GM18502 (cell line): ENCODE results near the gene PPT2.
A peak's percentile ranks its signal among the peaks of the same experiment; 100 is the strongest.
"Not testable (repeated sequence)": the region's sequence is repeated elsewhere in the genome, so short reads cannot be mapped to it uniquely, and the experiment has no call there.

Experiments
- ATAC-seq: cut with Tn5 transposase; IDR thresholded peaks from one replicate; pipeline ENCODE4 v1.9.1; 2021; ENCODE audit warnings: mild to moderate bottlenecking; ENCODE audit not compliant: unreplicated experiment, poor library complexity

Gene PPT2

DNA sequence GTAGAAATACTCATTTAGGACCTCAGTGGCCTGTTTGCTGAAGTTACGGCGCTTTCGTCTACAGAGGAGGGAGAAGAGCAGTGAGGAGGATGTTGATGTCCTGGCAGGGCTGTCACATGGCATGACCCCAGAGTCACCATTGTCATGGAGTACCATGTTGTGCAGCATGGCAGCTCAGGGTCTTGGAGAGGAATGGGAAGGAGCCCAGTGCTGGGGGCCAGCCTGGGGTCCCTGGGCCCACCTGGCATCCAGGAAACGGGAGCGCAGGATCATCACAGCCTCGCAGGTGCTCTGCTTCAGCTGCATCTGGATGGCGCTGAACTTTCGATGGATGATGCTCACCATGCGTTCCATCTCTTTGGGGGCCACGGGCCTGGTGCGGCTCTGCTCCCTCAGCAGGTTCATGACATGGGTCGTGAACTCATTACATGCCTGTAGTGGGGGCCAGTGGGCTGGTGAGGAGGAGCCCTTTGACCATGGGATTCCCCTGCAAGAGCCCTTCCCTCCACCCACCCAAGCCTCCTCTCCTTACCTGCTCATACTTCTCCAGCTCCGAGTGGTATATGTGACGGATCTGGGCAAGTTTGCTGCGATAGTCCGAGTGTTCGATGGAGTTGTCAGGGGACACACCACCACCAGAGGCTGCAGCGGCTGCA lies 33.9 kb downstream of the PPT2 start:
- ATAC-seq, result not testable (repeated sequence)

DNA sequence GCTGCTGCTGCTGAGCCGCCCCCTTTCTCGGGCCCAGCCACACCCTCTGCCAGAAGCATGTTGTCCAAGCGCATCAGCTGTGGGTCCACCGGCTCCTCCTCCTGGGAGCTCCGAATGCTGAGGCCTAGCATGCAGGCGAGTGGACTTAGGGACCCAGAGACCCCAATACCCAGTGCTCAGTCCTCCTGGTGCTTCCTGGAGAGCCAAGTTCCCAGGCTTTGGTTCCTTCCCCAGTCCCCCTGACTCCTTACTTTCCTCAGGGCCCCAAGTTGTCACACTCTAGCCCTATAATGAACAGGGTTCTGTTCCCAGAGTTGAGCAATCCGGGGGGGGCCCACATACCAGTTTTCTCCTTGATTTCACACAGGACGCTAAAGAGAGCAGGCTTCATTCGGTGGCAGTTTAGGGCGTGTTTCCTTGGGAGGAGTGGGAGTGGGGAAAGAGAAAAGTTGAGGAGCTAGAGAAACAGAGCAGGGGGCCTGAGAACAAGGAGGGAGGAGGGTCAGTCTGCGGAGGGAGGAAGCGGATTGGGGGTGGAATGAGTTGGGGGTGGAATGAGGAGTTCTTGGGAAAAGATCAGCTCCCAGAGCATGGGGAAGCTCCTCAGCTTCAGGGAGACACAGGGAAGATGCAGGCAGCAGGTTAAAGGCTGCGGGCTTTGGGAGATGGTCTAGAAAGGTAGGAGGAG lies 34.6 kb downstream of the PPT2 start:
- ATAC-seq, result no peak

DNA sequence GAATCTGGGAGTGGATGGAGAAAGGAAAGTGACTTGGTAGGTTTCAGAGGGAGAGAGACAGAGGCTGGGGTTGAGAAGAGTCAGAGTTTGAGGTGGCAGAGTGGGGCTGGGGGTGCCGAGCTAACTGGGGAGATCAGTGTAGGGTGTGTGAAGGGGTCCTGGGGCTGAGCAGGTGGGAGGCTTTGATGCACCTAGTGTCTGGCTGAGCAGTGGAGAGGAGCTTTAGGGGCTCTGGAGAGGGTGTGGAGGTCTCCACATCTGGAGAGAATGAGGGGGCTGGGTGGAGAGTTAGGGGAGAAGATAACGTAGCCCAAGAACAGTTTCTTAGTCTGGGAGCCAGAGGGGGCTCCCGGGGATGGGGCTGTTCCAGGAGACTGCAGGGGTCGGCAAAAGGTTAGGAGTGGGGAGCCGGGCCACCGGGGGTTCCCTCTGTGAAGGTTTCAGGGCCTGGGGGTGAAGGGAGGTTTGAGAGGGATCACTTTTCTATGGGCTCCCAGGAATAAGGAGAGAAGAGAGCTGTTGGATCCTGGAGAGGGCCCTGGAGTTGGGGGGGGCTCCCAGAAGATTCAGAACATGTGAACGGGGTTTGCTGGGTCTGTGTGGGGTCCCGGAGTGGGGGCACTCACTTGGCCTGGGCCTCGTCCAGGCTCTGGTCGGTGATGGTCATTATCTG lies 35.3 kb downstream of the PPT2 start:
- no peak for ATAC-seq

DNA sequence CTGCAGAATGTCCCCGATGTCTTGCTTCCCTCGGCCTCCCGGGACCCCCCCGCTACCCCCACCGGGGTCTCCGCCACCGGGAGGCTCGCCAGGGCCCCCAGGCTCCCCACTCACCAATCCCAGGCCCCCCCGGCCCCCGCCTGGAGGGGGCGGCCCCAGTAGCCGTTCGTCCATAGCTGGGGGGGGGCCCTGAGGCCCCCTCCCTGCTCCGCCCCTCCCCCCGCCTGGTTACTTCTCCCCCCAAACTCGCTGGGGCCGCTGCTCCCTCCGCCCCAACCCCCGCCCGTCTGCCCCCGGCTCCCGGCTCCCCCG lies 35.8 kb downstream of the PPT2 start:
- no peak for ATAC-seq

DNA sequence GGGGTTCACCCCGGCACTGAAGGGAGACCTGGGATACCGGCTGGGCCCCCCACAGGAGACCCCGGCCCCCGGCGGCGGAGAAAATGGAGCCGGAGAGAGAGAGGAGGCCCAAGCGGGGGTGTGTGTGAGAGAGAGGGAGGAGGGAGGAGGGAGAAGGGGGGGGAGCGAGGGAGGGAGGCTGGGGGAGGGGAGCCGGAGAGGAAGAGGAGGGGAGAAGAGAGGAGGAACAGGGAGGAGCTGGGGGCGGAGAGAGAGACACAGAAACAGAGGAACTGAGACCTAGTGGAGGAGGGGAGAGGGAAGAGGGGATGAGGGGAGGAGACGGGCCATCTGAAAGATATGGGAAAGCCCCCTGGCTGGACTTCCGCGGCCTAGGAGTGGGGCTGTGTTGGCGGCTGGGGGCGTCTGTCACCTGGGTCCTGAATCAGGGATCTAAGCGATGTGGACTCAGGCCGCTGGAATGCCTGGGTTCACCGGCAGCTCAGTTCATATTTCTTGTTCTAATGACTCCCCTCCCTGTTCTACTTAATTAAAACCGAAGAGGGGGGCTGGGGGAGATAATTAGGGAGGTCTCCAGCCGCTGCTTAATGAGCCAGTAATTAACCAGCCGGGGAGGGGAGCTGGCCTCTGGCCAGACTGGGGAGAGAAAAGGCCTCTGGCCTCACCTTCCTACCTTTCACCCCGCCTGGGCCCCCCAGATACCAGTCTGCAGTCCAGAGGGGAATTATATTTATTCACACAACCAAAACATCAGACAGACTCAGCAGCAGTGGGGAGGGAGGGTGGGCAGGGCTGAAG lies 36.3 kb downstream of the PPT2 start, which contains the start of gene PBX2:
Gene PBX2 (minus strand): TSS at position 149 of the 798 bp plus-strand sequence. CDS start 287 bp downstream, outside the sequence.
- peak; percentile 50 for ATAC-seq

DNA sequence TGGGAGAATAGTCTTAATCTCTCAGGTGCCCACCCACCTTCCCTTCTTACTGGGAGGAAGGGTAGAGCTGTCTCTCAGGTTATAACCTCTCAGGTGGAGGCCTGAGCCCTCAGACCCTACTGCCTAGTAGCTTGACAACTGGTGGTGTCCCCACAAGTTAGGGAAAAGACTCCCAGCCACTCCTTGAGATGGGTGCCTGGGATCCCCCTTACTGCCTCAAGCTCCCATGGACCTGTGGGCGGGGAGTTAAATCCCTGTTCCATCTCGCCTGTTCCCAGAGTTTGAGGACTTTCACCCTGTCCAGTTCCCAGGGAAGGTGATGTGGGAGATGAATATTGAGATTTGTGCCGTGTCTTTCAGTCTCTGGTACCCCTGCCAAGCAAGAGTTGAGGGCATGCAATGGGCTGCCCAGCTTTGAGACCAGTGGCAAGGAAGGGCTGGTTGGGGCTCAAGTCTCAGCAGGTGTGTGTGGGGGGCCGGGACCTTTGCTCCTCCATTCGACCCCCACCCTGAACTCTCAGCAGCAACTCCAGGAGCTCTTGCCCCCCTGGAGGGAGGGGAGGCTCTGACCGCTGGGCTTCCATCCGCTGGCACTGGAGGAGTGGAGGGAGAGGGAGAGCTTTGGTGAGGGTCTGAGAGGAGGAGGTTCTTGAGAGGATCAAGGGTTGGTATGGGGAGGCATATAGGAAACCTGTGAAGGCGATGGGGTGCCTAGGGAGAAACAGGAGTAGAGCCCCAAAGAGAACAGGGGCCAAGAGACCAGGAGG lies 37.2 kb downstream of the PPT2 start:
- ATAC-seq, result no peak

DNA sequence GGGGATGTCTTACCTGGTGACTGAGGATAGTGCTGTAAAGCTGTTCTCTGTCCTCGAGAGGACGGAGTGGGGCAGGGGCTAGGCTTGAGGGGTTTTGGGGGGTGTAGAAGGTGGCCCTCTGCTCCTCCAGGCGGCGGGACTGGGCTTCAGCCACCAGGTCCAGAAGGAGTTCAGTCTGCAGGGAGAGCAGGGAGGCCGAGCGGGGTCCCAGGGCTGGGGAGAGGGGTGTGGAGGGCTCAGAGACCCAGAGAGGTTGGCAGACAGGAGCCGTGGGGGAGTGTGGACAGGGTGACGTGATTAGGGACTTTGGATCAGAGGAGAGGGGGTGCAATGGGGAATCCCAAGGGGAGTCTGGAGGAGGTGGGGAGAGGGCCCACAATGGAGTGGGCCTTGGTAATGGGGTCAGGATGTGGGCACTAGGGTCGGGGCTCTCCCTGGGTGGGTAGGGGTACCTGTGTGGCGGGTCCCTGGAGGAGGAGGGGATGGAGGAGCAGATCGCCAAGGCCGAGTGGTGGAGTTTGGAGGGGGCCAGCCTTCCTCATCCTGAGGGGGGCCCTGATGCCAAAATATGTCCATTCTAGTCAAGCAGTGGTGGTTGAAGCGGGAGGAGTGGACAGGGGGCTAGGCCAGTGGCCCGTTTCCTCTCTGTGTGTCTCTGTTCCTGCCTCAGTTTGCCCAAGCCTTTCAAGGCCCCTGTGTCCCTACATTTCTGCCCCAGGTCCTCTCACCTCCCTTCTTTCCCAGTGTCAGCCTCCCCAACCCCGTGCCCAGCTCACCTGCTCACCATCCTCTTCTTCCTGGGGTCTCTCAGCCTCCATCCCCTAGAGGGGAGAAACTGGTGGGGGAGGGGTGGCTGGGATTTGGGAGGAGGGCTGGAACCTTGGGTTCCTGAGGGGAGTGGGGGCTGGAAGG lies 38.0 kb downstream of the PPT2 start:
- no peak for ATAC-seq

DNA sequence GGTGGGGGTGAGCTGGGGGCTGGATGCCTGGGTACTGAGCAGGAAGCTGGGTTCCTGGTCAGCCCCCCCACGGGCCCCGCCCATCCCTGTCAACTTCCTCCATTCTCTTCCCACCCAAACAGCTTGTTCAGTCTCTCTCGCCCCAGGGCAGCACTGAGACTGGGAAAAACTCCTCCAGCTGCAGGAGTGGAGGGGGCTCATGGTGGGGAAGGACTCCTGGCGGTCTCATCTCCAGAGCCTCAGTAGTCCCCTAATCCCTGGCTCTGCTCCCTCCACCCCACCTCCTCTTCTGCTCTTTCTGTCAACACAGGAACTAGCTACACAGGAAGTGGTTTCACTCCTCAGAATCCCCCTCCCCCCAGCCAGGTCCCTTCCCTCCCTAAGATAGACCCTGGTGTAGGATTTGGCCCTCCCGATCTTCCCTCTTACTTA lies 38.7 kb downstream of the PPT2 start, which contains the start of gene GPSM3:
Gene GPSM3 (minus strand): TSS at position 36 of the 432 bp plus-strand sequence. CDS start 130 bp downstream, outside the sequence.
- no peak for ATAC-seq

DNA sequence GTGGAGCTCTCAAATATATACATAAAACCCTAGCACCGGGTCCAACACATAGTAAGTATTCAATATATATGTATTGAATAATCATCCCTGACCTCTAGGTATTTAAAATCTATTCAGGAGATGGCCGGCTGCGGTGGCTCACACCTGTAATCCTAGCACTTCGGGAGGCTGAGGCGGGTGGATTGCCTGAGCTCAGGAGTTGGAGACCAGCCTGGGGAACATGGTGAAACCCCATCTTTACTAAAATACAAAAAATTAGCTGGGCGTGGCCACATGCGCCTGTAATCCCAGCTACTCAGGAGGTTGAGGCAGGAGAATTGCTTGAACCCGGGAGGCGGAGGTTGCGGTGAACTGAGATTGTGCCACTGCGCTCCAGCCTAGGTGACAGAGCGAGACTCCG lies 39.2 kb downstream of the PPT2 start:
- ATAC-seq, result not testable (repeated sequence)

DNA sequence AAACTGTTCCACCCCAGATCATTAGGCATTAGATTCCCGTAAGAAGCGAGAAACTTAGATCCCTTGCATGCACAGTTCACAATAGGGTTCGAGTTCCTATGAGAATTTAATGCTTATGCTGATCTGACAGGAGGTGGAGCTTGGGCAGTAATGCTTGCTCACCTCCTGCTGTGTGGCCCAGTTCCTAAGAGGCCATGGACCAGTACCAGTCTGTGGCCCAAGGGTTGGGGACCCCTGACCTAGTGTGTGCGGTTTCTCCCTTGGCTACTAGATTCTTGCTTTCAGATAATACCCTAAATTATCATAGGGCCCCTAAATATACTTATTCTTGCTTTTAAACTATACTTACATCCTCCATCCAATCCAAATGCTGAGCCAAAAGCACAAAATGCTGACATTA lies 40.4 kb downstream of the PPT2 start:
- no peak for ATAC-seq

DNA sequence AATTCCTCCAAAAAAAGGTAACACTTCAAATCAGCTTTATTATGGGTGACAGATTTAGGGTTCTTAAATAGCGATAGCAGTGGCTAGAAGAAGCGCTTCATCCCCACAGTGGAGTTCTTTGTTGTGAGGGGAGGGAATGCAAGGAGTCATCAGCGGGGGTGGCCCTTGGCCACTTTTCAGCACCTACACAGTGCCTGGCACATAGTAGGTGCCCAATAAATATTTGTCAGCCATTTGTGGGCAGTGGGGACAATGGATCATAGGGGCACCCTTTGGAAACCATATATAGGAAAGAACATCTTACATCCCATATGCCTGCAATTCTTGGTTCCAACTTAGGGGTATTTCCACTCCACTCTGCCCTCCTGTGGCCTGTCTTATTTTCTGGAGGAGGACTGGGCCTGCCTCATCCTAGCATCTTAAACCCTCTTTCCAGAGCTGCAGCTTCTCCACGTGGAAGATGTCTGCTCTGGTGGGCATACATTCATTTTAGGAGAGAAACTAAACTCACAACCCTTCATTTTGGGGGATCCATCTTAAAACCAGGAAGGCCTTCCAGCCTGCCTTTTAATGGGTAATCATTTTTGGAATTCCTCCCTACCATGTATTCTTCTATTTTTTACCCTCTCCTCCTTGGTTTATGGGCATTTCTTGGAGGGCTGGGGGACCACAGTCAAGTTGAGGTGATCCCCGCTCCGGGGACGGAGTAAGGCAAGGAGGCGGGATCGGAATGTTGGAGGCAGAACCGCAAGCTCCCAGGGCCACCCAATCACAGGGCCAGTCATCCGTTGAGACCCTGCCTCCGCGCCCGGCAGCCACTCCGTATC lies 41.1 kb downstream of the PPT2 start:
- no peak for ATAC-seq

DNA sequence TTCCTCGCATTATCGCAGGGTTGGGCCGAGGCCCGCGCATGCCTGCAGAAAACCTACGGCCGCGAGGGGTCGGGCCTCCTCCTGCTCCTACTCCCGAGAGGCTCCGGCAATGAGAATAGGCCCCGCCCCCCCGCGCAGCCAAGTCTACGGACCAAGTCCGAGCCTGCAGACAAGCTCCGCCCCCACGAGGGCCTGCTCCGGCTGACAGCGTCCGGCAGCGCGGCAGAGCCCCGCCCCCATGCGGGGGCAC lies 41.6 kb downstream of the PPT2 start:
- peak; percentile 80 for ATAC-seq

DNA sequence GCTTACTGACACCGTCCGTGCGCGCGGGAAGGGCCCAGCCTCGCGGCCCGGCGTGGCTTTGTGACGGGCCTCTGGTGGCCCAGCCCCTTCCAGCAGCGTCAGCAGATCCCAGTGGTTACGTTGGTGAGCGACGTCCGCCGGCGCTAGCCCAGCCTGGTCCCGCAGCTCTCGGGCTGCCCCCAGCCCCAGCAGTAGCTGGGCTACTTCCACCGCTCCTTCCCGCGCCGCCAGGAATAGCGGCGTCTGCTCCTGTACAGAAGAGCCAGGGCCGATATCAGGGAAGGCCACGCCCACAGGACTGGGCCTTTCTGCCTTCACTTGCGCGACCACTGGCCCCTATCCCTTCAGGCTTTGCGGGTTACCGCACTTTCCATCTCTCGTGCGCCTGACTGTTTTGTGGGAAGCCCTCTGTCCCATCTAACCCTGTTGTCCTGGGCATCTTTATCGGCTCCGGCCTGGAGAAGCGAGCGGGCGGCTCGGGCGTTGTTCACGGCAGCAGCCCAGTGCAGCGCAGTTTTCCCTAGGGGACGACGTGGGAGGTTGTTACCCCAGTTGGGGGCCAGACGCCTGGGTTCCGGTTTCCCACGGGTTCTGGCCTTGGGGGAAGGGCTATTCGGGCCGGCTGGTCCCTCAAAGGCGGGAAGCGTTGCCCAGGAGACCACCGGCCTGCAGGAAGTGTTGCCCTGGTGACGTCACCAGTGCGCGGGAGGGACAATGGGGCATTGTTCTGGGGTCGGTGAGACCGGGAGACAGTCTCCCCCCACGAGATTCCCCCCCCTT lies 42.2 kb downstream of the PPT2 start:
- peak; percentile 79 for ATAC-seq

DNA sequence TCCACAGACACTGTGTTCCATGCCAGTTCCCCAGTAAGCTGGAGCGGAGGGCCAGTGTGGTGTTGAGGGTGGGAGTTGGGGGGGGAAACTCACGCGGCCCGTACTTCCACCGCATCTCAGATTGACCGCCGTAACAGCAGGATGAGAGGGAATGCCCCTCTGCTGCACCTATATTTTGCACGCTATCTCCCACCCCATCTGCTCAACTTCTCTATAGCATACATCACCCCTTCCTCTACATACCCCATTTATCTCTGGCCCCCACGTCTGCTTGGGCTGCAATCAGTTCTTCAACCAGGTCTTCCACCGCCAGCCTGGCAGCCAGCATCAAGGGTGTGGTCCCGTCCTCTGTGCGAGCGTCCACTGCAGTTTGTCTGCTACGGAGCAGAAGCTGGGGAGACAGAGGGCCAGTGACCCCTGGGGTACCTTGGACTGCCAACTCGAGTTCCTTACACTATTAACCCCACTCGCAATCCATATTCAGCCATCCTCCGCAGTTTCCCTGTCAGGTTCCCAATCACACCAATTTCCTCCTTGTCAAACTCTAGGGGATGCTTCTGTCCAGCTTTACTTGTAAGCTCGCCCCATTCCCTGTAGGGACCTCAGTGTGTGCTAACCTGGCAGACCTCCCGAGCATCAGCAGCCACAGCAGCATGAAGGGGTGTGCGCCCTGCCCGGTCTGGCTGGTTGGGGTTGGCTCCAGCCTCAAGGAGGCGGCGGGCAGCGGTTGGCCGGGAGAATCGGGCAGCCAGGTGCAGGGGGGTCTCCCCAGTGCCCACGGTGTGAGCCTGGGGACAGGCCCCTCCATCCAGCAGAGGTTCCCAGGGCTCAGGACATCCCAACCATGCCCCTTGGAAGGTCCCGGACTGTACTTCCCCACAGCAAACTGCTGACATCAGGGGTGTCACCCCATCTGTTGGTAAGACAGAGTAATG lies 43.0 kb downstream of the PPT2 start:
- no peak for ATAC-seq

DNA sequence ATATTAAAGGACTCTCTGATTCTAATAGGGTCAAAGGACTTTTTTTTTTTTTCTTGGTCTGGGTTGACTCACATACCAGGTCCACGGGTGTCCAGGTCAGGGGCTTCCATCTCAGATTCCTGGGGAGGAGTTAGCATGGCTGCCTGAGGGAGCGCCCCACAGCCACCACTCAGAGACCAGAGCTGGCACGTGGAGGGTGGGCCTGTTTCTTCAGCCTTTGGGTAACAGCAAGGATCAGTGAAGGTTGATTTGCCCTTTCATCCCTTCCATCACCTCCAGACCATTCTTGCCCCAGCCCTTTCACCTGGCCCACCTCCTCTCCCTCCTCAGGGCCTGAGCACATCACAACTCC lies 44.4 kb downstream of the PPT2 start:
- ATAC-seq, result no peak

DNA sequence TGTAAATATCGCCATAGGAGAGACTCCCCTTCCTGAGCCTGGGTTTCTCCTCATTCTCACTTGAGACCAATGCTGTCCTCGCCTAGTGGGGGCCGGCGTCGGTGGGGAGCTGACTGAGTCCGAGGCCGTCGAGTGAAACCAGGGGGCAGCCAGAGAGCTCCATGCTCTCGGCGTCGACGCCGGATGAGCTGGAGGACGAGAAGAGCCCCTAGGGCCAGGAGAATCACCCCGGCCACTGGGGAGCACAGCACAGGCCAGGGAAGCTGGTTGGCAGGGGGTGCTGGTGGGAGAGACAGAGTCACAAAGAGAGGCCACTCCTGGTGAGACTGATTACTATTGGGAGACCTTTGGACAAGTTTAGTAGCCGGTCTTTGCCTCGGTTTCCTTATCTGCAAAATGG lies 44.9 kb downstream of the PPT2 start:
- ATAC-seq, result no peak
